ENCODE data around the gene POLR1G.
A peak's percentile ranks its signal among the peaks of the same experiment; 100 is the strongest.
"Not testable (repeated sequence)": the region's sequence is repeated elsewhere in the genome, so short reads cannot be mapped to it uniquely, and the experiment has no call there.

Gene POLR1G

DNA sequence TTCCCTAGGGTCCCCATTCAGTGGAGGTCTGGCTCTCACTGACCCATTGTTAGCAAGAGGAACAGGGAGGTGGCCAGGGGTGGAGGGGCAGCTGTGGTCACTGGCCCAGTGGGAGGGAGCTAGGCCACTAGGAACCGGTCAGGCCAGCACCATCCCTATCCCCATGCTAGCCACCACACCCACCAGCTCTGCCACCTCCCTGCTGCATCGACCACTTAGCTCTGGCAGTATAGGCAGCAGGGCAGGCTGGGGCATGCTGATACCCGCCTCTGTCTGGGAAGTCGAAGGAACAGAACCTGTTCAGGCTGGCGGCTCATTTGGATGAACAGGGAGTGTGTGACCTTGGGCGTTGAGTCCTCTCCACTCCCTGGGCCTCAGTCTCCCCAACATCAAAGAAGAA lies 6.3 kb upstream of the POLR1G start:
- DNase-seq, result no peak

DNA sequence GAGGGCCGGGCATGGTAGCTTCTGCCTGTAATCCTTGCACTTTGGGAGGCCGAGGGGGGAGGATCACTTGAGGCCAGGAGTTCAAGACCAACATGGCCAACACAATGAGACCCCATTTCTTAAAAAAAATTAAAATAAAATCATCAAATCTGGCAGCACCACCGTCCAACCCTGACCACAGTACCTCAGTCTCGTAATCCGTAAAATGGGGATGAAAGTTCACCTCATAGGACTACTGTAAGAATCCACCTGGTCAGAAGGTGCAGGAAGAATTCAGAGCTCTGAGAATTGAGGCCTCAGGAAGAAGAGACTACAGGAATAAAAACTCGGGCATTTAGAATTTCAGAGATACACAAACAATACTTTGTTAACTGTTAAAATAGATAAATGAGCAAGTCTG lies 4.6 kb upstream of the POLR1G start:
- DNase-seq, result no peak

DNA sequence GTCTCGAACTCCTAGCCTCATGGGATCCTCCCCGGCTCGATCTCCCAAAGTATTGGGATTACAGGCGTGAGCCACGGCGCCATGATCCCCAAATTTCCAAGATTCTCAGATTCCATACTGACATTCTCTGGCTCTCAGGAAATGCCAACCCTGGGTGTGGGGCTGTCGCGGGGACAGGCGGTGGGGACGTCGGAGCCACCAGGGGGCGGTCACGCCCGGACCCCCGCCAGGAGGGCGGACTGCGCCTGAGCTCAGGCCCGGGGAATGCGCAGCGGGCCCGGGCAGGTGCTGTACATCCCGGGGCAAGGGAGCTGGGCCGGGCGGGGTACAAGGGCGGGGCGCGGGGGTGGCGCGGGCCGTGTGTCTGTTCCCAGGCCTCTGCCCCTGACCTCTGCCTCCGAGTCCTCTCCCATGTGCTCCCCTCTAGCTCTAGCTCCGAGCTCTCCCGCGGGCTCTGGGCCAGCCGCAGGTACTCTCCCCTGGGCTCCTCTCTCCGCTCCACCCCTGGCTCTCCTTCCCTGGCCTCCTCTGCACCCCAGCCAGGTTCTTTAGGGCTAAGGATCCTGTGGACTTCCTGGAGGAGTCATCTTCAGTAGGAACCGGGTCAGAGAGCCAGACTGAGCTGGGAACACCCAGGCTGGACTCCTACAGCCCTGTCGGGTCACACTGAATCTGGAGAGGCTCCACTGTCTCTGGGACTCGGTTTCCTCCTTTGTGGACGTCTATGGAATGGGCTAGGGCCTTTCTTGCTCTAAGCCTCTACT lies 4.0 kb upstream of the POLR1G start:
- DNase-seq, result peak; percentile 59

DNA sequence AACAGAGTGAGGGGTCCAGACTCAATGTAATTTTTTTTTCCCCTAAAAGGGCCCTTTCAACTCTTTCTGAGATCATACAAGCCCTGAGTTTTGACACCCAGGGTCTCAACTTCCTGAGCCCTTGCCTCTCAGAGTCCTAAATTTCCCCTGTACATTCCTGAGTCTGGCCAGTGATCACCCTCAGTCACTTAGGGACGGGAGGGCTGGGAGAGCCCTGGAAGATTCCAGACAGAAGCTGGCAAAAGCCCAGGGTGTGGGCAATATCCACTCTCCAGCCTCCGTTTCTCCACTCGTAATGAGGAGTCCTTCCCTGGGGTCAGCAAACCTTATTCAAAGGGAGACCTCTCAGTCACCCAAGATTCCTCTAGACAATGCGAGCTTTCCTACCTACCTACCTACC lies 3.2 kb upstream of the POLR1G start:
- DNase-seq, result no peak

DNA sequence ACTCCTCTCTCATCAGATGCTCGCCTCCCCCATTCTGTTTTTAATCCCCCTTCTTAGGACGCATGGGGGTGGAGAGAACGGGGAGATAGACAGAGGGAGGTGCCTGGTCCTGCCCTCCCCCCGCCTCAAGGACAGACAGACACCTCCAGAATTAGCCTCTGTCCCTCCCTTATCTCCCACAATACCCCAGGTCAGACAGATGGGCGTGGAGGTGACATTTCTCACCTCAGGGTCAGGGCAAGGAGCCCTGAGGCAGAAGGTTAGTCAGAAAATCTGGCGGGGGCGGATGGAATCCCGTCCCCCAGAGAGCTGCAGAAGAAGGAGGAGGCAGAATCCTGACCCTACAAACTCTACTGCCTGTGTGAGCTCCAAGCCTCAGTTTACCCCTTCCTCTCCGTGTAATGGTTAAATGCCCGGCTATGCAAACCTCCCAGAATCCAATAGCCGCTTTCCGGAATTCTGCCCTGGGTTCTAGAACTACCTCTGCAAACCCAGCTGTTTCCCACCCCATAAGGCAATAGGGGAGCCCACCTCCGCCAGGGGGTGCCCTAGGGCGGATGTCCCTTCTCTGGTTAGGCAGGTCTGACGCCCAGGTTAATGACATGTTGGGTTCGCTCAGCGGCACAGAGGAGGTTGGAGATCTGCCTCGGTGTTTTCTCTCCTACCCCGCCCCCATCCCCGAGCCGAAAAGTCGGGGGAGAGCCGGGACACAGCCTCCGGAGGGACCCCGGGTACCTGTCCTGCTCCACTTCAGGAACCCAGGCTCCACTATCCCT lies 2.5 kb upstream of the POLR1G start:
- DNase-seq, result peak; percentile 47

DNA sequence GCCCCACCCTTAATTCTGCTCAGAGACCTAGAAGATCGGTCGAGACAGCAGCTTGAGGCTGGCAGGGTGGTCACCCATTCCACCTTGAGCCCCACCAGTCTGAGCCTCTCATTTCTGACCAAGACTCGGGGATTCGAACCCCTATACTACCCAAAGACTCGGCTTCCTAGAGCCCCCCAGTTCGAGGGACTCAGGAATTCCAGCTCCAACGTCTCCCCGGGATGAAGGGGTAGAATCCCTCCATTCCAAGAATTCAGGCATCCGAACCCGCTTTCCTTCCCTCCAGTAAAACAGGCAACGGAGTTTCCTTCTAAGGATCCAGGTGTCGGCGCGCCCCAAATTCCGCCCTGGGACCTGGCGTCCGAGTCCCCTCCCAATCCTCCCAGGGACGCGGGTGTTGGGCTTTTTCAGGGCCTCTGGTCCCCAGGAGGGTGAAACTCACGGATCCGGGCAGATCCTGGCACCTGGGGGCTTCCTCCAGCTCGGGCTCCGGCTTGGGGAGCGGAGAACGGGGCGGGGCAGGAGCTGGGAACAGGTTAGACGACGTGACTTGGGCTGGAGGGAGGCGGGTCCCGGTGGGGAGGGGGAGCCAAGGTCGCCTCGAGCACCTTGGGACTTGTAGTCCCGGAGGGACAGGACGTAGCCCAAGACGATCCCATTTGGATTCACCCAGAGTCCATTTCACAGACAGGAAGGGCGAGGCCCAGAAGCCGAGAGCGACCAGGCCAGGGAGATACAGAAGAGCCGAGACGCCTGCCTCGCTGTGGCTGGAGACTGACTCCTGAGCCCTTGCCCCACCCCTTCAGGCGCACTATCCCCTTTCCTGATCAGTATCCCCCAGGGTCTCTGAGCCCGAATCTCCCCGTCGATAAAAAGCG lies 1.6 kb upstream of the POLR1G start, which contains the start of gene PPP1R13L:
TSS of gene PPP1R13L (minus strand) at position 513 of the 878 bp plus-strand sequence. CDS start 6,751 bp downstream, outside the sequence.
- DNase-seq, result peak; percentile 78

DNA sequence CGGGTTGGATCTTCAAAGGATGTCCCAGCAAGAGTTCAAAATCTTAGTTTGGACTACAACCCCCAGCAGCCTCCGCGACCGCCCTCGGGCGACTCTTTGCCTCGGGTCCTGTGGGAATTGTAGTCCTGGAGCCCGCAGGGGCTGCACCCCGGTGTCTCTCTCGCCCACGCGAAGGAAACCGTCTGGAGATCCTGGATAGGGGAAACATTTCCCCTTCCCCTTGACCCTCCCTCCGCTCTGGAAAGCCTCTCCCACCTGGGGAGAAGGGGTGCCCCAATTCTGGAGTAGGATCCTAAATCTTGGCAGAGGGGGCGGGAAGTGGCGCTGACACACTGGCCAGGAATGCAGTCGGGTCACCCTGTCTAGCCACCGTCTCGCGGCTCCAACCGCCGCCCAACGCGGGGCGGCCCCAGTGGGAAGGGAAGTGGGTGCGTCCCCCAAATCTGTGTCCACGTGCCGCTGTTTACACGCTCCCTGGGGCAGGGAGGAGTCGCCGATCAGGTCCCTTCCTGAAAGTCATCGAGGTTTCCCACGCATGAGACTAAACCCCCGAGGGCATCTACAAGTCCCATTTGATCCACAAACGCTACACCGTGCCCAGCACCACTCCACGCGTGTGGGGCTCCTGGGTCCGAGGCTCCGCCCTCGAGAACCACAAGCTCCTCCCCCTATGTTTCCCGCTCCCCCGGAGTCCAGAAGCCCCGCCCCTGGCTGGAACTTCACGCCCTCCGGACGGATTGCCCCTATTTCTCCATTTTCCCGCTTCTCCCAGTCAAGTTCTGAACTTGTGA lies 814 bp upstream of the POLR1G start:
- DNase-seq, result peak; percentile 93

DNA sequence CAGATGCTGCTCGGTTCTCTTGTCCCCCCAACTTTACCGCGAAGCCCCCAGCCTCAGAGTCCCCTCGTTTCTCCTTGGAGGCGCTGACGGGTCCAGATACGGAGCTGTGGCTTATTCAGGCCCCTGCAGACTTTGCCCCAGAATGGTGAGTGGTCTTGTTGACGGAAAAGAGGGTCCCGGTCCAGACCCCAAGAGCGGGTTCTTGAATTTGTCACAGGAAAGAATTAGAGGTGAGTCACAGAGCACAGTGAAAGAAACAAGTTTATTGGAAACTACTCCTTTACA lies 589 bp downstream of the POLR1G start:
- DNase-seq, result no peak

DNA sequence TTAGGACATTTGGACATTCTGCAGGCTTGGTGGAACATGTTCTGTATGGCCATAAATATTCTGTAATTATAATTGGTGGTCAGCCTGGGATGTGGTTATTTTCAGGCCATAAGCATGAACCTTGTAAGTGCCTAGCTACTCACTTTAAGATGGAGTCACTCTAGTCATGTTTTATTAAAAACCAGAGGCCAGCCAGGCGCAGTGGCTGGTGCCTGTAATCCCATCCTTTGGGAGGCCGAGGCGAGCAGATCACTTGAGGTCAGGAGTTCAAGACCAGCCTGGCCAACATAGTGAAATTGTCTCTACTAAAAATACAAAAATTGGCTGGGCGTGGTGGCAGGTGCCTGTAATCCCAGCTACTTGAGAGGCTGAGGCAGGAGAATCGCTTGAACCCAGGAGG lies 1.1 kb downstream of the POLR1G start:
- DNase-seq, result not testable (repeated sequence)

DNA sequence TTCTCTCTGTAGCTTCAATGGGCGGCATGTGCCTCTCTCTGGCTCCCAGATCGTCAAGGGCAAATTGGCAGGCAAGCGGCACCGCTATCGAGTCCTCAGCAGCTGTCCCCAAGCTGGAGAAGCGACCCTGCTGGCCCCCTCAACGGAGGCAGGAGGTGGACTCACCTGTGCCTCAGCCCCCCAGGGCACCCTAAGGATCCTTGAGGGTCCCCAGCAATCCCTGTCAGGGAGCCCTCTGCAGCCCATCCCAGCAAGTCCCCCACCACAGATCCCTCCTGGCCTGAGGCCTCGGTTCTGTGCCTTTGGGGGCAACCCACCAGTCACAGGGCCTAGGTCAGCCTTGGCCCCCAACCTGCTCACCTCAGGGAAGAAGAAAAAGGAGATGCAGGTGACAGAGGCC lies 1.7 kb downstream of the POLR1G start:
- no peak for DNase-seq

DNA sequence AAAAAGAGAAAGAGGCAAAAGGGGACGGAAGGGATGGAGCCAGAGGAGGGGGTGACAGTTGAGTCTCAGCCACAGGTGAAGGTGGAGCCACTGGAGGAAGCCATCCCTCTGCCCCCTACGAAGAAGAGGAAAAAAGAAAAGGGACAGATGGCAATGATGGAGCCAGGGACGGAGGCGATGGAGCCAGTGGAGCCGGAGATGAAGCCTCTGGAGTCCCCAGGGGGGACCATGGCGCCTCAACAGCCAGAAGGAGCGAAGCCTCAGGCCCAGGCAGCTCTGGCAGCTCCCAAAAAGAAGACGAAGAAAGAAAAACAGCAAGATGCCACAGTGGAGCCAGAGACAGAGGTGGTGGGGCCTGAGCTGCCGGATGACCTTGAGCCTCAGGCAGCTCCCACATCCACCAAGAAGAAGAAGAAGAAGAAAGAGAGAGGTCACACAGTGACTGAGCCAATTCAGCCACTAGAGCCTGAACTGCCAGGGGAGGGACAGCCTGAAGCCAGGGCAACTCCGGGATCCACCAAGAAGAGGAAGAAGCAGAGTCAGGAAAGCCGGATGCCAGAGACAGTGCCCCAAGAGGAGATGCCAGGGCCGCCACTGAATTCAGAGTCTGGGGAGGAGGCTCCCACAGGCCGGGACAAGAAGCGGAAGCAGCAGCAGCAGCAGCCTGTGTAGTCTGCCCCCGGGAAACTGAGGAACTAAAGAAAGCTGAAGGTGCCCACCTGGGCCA lies 2.5 kb downstream of the POLR1G start:
- DNase-seq, result no peak

DNA sequence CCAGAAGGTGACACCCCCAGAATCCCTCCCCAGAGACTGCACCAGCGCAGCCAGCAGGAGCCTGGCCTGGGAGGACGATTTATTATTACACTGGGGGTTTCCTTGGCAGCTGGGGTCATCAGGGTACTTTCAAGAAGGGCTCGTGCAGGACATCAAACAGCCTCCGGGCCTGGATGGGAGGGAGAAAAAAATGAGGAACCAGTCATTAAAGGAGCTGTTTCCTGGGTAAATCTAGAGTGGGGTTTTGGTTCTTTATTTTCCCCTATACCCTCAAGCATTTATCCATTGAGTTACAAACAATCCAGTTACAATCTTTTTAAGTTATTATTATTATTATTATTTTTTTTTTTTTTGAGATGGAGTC lies 3.1 kb downstream of the POLR1G start:
- no peak for DNase-seq

DNA sequence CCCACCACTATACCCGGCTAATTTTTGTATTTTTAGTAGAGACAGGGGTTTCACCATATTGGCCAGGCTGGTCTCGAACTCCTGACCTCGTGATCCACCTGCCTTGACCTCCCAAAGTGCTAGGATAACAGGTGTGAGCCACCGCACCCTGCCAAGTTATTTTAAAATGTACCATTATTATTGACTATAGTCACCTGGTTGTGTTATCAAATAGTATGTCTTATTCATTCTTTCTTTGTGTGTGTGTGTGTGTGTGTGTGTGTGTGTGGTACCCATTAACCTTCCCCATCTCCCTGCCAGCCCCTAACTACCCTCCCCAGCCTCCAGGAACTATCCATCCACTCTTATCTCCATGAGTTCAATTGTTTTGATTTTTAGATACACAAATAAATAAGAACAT lies 3.9 kb downstream of the POLR1G start:
- not testable (repeated sequence) for DNase-seq

DNA sequence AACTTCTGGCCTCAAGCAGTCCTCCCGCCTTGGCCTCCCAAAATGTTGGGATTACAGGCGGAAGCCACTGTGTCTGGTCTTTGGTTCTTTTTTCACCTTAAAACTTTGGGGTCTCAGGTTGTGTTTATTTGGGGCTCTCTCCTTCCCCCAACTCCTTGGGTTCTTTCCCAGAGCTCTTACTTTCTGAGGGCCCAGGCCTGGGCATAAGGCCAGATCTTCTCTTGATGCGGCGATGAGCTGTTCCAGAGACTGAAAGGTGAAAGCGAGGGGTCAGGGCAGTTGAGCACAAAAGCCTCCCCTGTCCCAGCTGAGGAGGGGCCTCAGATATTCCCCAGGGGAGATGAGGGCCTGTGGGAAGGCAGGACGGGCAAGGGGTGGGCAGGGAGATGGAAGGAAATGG lies 7.1 kb downstream of the POLR1G start:
- DNase-seq, result no peak

DNA sequence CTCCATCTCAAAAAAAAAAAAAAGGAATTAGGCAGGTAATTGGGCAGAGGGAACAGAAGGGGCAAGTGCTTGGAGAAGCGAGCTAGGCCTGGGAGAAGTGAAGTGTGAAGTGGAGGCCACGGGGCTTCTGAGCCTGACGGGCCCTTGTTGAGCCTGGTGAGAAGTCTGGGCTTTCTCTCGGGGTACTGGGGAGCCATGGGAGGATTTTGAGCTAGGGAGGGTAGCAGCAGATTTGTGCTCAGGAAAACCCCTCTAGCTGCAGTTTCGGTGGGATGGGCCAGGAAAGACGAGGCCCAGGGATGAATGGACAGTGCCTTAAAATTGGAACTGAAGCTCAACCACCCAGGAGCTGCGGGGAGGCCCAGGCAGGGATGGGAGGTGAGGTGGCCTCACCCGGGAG lies 8.0 kb downstream of the POLR1G start:
- no peak for DNase-seq

DNA sequence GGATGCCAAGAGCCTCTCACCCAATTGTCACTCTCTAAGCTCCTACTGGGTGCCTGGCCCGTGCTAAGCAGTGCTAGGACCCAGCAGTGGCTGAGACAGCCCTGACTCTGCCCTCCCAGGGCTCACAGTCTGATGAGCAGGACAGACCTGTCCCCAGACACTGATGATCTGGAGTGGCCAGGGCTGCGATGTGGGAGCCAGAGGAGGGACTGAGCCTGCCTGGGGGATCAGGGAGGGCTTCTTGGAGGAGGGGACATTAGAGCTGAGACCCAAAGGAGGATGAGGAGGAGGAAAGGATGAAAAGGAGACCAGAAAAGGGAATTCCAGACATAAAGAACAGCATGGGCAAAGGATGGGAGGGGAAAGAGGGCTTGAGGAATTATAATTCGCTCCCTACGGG lies 10.7 kb downstream of the POLR1G start:
- no peak for DNase-seq

DNA sequence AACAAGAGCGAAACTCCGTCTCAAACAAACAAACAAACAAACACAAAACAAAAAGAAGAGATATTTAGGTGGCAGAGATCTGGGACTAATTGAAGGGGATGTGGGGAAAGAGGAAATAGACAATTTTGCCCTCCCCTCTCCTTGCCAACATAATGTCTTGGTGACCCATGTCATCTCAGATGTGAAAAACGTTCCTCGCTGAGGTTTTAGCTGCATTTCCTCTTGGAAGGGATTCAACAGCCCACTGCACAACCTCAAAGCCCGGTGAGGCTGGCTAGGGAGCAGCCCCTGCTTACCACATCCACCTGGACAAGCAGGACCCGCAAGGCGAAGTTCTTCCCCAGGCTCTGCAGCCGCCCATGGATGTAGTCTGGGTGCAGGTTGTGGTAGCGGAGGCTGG lies 12.4 kb downstream of the POLR1G start:
- DNase-seq, result no peak

DNA sequence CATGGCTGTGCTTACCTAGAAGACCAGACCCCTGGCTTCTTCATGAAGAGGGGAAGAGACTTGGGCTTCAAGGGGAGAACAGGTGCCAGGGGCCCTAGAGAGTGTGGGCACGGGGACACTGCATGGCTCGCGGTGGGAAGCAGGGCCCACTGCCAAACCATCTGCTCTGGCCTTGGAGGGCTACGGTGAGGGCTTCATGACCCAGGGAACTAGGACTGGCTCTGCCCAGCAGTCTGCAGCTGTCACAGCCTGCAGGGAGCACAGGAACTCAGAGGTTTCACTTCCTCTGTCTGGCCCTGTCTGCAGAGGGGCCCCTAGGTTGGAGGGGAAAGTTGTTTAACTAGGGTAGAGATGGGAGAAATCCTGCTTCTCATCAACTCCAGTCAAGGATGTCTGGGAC lies 13.0 kb downstream of the POLR1G start:
- DNase-seq, result no peak

DNA sequence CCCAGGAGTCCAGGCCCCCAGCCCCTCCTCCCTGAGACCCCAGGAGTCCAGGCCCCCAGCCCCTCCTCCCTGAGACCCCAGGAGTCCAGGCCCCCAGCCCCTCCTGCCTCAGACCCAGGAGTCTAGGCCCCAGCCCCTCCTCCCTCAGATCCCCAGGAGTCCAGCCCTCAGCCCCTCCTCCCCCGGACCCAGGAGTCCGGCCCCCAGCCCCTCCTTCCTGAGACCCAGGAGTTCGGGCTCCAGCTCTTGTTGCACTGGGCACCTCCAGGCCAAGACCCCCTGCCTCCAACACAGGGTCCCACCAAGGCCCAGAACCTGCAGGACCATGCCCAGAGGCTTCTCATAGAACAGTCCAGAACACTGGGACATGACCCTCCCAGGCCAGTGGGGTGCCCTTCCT lies 13.5 kb downstream of the POLR1G start:
- no peak for DNase-seq

DNA sequence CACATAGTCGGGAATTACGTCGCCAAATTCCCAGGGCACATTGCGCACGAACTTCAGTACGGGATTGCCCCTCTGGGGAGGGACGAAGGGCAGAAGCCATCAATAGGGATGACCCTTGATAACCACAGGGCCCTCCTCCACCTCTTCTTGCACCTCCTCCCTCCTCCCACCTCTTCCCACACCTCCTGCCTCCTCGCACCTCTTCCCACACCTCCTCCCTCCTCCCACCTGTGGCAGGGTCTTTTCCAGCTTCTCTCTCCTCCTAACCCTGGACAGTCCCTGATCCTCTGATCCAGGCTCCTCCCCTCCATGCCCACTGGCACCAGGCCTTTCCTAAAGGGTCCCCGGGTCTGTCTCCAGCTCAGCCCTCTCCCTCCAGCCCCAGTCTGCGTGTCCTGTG lies 13.9 kb downstream of the POLR1G start:
- no peak for DNase-seq

DNA sequence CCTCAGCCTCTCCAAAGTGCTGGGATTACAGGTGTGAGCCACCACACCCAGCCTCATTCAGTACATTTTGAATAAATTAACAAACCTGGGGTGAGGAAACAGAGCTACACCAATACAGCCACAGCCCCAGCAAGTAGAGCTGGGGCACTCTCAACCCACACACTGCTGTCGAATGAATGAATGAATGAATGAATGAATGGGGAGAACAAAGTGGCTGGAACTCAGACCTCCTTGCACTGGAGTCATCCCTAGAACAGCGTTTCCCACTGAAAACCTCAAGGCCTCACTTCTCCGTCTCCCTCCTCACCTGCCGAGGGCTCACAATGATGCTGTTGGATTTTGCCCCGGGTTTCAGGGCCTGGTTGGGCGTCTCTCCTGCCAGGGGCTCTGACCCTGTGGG lies 14.4 kb downstream of the POLR1G start:
- no peak for DNase-seq

DNA sequence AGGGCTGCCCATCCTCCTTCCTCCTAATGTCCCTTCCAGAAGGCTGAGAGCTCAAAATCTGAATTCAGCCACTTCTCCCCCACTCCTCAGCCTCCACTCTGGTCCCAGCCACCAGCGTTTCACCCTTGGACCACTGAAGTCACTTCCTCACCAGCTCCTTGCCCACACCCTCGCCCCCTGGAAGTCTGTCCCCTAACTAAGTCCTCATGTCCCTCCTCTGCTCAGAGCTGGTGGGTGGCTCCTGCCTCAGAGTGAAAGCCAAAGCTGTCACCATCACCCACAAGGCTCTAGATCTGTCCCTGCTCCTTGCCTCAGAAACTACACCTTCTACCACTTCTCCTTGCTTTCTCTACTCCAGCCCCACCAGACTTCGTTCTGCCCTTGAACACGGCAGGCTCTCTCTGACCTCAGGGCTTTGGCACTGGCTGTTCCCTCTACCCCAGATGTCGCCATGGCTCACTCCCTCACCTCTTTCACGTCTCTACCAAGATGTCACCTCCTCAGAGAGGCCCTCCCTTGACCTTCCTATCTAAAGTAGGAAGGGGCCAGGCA lies 15.6 kb downstream of the POLR1G start:
- DNase-seq, result no peak

Measured in fibroblast of skin of right quadriceps (primary cell).